Stimulated activated CD8-positive, alpha-beta memory T cell treated with anti-CD3 and anti-CD28 coated beads, Interleukin-7, amount 100 ng/mL, for 48 hours (primary cell): ENCODE data around the gene WDR93.
"Not testable (repeated sequence)": the region's sequence is repeated elsewhere in the genome, so short reads cannot be mapped to it uniquely, and the experiment has no call there.

Experiments used
- DNase-seq, 2 donors: peaks; one replicate each; pipeline ENCODE4 v3.0.0-alpha.2; 2020; ENCODE audit warnings: low read depth in 1 of 2; ENCODE audit errors: extremely low read depth in 1 of 2

The WDR93 gene

DNA sequence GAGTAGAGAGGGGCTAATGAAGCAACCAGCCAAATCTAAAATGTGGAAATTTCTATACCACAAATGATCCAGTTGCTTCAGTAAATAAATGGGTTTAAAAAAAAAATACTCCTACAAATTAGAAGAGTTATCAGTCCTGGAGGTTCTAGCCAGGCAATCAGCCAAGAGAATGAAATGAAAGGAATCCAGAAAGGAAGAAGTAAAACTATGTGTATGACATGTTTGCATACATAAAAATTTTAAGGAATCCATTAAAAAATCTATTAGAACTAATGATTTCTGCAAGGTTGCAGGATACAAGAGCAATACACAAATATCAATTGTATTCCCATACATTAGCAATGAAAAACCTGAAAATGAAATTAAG lies 95.1 kb downstream of the WDR93 start:
- no peak for DNase-seq

DNA sequence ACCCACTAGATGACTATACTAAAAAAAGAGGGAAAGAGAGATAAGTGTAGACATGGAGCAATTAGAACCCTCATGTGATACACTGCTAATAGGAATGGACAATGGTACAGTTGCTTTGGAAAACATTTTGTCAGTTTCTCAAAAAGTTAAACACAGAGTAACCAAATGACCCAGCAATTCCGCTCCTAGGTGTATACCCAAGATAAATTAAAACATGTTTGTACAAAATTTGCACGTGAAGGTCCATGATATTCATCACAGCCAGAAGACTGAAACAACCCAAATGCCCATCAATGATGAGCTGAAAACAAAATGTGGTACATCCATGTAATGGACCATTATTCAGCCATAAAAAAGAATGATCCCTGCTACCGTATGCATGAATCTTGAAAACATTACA lies 97.3 kb downstream of the WDR93 start:
- no peak for DNase-seq

DNA sequence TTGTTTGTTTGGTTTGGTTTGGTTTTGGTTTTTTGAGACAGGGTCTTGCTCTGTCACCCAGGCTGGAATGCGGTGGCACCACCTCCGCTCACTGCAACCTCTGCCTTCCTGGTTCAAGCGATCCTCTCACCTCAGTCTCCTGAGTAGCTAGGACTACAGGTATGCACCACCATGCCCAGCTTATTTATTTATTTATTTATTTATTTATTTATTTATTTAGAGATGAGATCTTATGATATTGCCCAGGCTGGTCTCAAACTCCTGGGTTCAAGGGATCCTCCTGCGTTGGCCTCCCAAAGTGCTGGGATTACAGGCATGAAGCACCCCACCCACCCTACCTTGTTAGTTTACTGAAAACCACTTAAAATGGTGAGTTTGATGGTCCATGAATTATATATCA lies 98.0 kb downstream of the WDR93 start:
- DNase-seq: not testable (repeated sequence)

DNA sequence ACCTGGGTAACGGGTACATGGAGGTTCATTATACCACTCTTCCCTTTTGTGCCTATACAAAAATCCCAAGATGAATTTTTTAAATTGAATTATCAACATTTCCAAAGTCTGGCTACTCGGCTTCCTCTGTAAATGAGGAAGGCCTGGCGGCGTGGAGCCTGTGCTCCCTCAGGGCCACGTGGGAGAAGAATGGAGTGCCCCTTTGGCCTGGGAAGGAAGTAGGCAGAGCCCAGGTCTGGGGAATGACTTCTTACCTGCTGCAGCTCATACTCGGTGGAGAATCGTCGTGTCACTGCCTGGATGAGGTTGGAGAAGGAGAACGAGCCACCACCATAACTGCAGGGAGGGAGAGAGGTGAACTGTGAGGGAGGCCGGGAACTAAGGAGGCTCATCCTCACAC lies 99.6 kb downstream of the WDR93 start:
- DNase-seq: no peak

DNA sequence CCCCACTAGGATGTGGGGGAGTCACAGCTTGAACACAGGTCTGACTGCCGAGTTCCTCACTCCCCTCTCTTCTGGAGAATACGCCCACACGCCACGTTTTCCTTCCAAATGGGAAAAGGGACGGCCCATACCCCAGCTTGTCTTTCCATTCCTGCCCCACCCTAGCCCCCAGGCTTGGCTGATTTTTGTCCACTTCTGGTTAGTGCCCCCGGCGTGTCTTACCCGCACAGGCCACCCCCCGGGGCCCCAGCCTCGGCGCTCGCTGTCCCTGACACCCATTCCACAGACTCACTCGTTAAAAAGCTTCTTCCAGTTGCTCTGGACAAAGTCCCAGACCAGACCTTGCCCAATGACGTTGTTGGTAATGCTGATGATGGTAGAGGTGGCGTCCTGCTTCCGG lies 100.0 kb downstream of the WDR93 start:
- DNase-seq: no peak

GRCh38 chr15:89792106-89792805 lies 101.6 kb downstream of the WDR93 start:
- no peak for DNase-seq
